Activated CD4-positive, alpha-beta memory T cell treated with anti-CD3 and anti-CD28 coated beads, Interleukin-2, amount 10 ng/mL, durations not matched to agents 7 days and 5 days (primary cell): ENCODE data around the gene TMPO. TPM values are rescaled to one million over a fixed set of nuclear protein-coding genes. Genes with fewer than 3 reads are reported as not detected.
A peak's percentile ranks its signal among the peaks of the same experiment; 100 is the strongest.
"Not testable (repeated sequence)": the region's sequence is repeated elsewhere in the genome, so short reads cannot be mapped to it uniquely, and the experiment has no call there.

ENCODE experiments used
- CTCF ChIA-PET: fragments of 350-600 bp; sonication (Branson Sonifier 250); formaldehyde crosslinking; loops from one replicate; lab custom pipeline; 2021; ENCODE audit warnings: antibody characterized with exemption, inconsistent platforms; lab: Charles Lee
- POLR2A ChIA-PET: fragments of 350-600 bp; sonication (Branson Sonifier 250); formaldehyde crosslinking; loops from one replicate; lab custom pipeline; 2021; ENCODE audit warnings: antibody characterized with exemption; lab: Charles Lee
- DNase-seq: peaks from one replicate; pipeline ENCODE4 v3.0.0-alpha.2; 2020
- H3K27ac Mint-ChIP-seq: one replicate; pipeline ENCODE4 v1.8.0; 2021; ENCODE audit warnings: mild to moderate bottlenecking, mixed read lengths
- H3K27me3 Mint-ChIP-seq: one replicate; pipeline ENCODE4 v1.8.0; 2021; ENCODE audit warnings: mixed read lengths
- H3K36me3 Mint-ChIP-seq: one replicate; pipeline ENCODE4 v1.8.0; 2021; ENCODE audit warnings: low read depth, mixed read lengths
- H3K4me1 Mint-ChIP-seq: one replicate; pipeline ENCODE4 v1.8.0; 2021; ENCODE audit warnings: mixed read lengths
- H3K4me3 Mint-ChIP-seq: one replicate; pipeline ENCODE4 v1.8.0; 2021; ENCODE audit warnings: mild to moderate bottlenecking, mixed read lengths
- H3K9me3 Mint-ChIP-seq: one replicate; pipeline ENCODE4 v1.8.0; 2021; ENCODE audit warnings: mixed read lengths
- total RNA-seq, 2 experiments: library from RNA; stranded (reverse); gene quantifications; one replicate each; pipeline ENCODE4 v1.2.3, GENCODE V29; 2021

Gene TMPO
- total RNA-seq = 100 to 1,000 TPM; 315 to 320 TPM

GRCh38 chr12:98515287-98516110 lies at the start of gene TMPO:
Gene TMPO (plus strand): TSS chr12:98515590. CDS start chr12:98515868, 278 bp downstream.
- POLR2A ChIA-PET = interaction anchor here (0.9 to 12.9 kb wide), 17 partner anchors 8 to 130 kb away, joined by 3 to 248 read pairs (median 7); partner anchors contain the start of genes APAF1, IKBIP and SLC25A3
- H3K36me3 Mint-ChIP-seq = peaks cover 67% of the 10 kb centered on the region
- H3K27ac Mint-ChIP-seq = peak within 1 kb of the TSS; percentile 100
- DNase-seq = peak; percentile 96
- CTCF ChIA-PET = interaction anchor here (0.6 to 8.0 kb wide), 11 partner anchors 8 to 89 kb away, joined by 3 to 69 read pairs (median 4); no protein-coding TSS in a partner anchor
- peak within 1 kb of the TSS; percentile 100 for H3K4me3 Mint-ChIP-seq
- H3K4me1 Mint-ChIP-seq = peaks cover 22% of the 10 kb centered on the region
- no peaks in the 10 kb centered on the region for H3K9me3 Mint-ChIP-seq
- no peaks in the 10 kb centered on the region for H3K27me3 Mint-ChIP-seq

GRCh38 chr12:98465950-98466602 lies 49.3 kb upstream of the TMPO start:
- no peaks in the 10 kb centered on the region for H3K36me3 Mint-ChIP-seq
- H3K4me1 Mint-ChIP-seq = peaks cover 23% of the 10 kb centered on the region
- no peaks in the 10 kb centered on the region for H3K27me3 Mint-ChIP-seq
- POLR2A ChIA-PET = no interaction called here
- H3K9me3 Mint-ChIP-seq = no peaks in the 10 kb centered on the region
- CTCF ChIA-PET = no interaction called here
- H3K27ac Mint-ChIP-seq = no peak overlapping the region
- no peak for DNase-seq
- no peak overlapping the region for H3K4me3 Mint-ChIP-seq

GRCh38 chr12:98466640-98467400 lies 48.6 kb upstream of the TMPO start:
- H3K4me3 Mint-ChIP-seq = no peak overlapping the region
- no peaks in the 10 kb centered on the region for H3K27me3 Mint-ChIP-seq
- H3K4me1 Mint-ChIP-seq = peaks cover 23% of the 10 kb centered on the region
- no peaks in the 10 kb centered on the region for H3K36me3 Mint-ChIP-seq
- H3K27ac Mint-ChIP-seq = no peak overlapping the region
- ChIA-PET POLR2A (no interaction called here), CTCF (interaction anchor here (0.6 to 1.5 kb wide), 3 partner anchors 64 to 1585 kb away, joined by 3 read pairs; no protein-coding TSS in a partner anchor)
- DNase-seq = no peak
- no peaks in the 10 kb centered on the region for H3K9me3 Mint-ChIP-seq

- ChIA-PET POLR2A (interaction anchor here (1.3 kb wide), 1 partner anchor 23 kb away, joined by 3 read pairs; no protein-coding TSS in a partner anchor), CTCF (interaction anchor here (0.5 kb wide), 1 partner anchor 23 kb away, joined by 3 read pairs; no protein-coding TSS in a partner anchor)
- Mint-ChIP-seq H3K36me3 (no peaks in the 10 kb centered on the region), H3K27me3 (no peaks in the 10 kb centered on the region), H3K9me3 (no peaks in the 10 kb centered on the region), H3K4me1 (peaks cover 21% of the 10 kb centered on the region), H3K27ac (no peak overlapping the region), H3K4me3 (no peak overlapping the region)
- no peak for DNase-seq
Observed at GRCh38 chr12:98469109-98469508, 46.3 kb upstream of the TMPO start.

- DNase-seq = no peak
- Mint-ChIP-seq H3K27me3 (peaks cover 2% of the 10 kb centered on the region), H3K4me1 (peaks cover 14% of the 10 kb centered on the region), H3K4me3 (no peak overlapping the region), H3K9me3 (no peaks in the 10 kb centered on the region), H3K36me3 (no peaks in the 10 kb centered on the region), H3K27ac (no peak overlapping the region)
- ChIA-PET POLR2A (interaction anchor here (1.3 kb wide), 1 partner anchor 21 kb away, joined by 3 read pairs; no protein-coding TSS in a partner anchor), CTCF (no interaction called here)
Observed at GRCh38 chr12:98470469-98471082, 44.8 kb upstream of the TMPO start.

GRCh38 chr12:98471085-98471484 lies 44.3 kb upstream of the TMPO start:
- CTCF ChIA-PET = no interaction called here
- Mint-ChIP-seq H3K27me3 (peaks cover 2% of the 10 kb centered on the region), H3K36me3 (no peaks in the 10 kb centered on the region), H3K4me1 (peaks cover 12% of the 10 kb centered on the region), H3K27ac (no peak overlapping the region), H3K4me3 (no peak overlapping the region), H3K9me3 (no peaks in the 10 kb centered on the region)
- no peak for DNase-seq
- POLR2A ChIA-PET = no interaction called here

- no peak overlapping the region for H3K4me3 Mint-ChIP-seq
- H3K27me3 Mint-ChIP-seq = peaks cover 2% of the 10 kb centered on the region
- ChIA-PET CTCF (interaction anchor here (0.7 kb wide), 1 partner anchor 76 kb away, joined by 3 read pairs; no protein-coding TSS in a partner anchor), POLR2A (no interaction called here)
- no peak overlapping the region for H3K27ac Mint-ChIP-seq
- no peak for DNase-seq
- H3K4me1 Mint-ChIP-seq = no peaks in the 10 kb centered on the region
- no peaks in the 10 kb centered on the region for H3K36me3 Mint-ChIP-seq
- H3K9me3 Mint-ChIP-seq = no peaks in the 10 kb centered on the region
Observed at GRCh38 chr12:98475565-98475908, 39.9 kb upstream of the TMPO start.

- Mint-ChIP-seq H3K4me1 (no peaks in the 10 kb centered on the region), H3K36me3 (no peaks in the 10 kb centered on the region), H3K9me3 (no peaks in the 10 kb centered on the region), H3K27ac (no peak overlapping the region), H3K4me3 (no peak overlapping the region), H3K27me3 (peaks cover 2% of the 10 kb centered on the region)
- no peak for DNase-seq
- ChIA-PET CTCF (no interaction called here), POLR2A (no interaction called here)
Observed at GRCh38 chr12:98478606-98479005, 36.8 kb upstream of the TMPO start.

- Mint-ChIP-seq H3K36me3 (no peaks in the 10 kb centered on the region), H3K4me1 (no peaks in the 10 kb centered on the region), H3K27me3 (peaks cover 13% of the 10 kb centered on the region), H3K4me3 (no peak overlapping the region), H3K9me3 (no peaks in the 10 kb centered on the region), H3K27ac (no peak overlapping the region)
- ChIA-PET POLR2A (no interaction called here), CTCF (no interaction called here)
- no peak for DNase-seq
Observed at GRCh38 chr12:98483621-98484503, 31.5 kb upstream of the TMPO start.

GRCh38 chr12:98485792-98486340 lies 29.5 kb upstream of the TMPO start:
- H3K4me1 Mint-ChIP-seq = peaks cover 1% of the 10 kb centered on the region
- POLR2A ChIA-PET = interaction anchor here (1.6 kb wide), 1 partner anchor 30 kb away, joined by 4 read pairs; no protein-coding TSS in a partner anchor

GRCh38 chr12:98488416-98488815 lies 27.0 kb upstream of the TMPO start:
- H3K36me3 Mint-ChIP-seq, H3K27ac Mint-ChIP-seq, POLR2A ChIA-PET, DNase-seq, H3K4me1 Mint-ChIP-seq, H3K9me3 Mint-ChIP-seq, H3K4me3 Mint-ChIP-seq: not testable (repeated sequence)
- CTCF ChIA-PET = interaction anchor here (4.1 kb wide), 1 partner anchor 26 kb away, joined by 69 read pairs; the partner anchor contains the start of gene TMPO
- peaks cover 13% of the 10 kb centered on the region for H3K27me3 Mint-ChIP-seq

More at GRCh38 chr12:98485792-98486340, 29.5 kb upstream of the TMPO start:
- peaks cover 13% of the 10 kb centered on the region for H3K27me3 Mint-ChIP-seq
- no peak overlapping the region for H3K4me3 Mint-ChIP-seq
- CTCF ChIA-PET = no interaction called here
- H3K27ac Mint-ChIP-seq = no peak overlapping the region
- DNase-seq = no peak
- no peaks in the 10 kb centered on the region for H3K9me3 Mint-ChIP-seq
- no peaks in the 10 kb centered on the region for H3K36me3 Mint-ChIP-seq
